Nephron progenitor cell (in vitro differentiated cells): ENCODE measurements around the gene CRKL.
A peak's percentile ranks its signal among the peaks of the same experiment; 100 is the strongest.

Experiments
- DNase-seq: peaks from one replicate; pipeline ENCODE4 v3.0.0; 2021
- H3K27ac Mint-ChIP-seq: 2 replicates; pipeline ENCODE4 v1.8.0; 2021; ENCODE audit warnings: mild to moderate bottlenecking, moderate library complexity, mixed read lengths
- H3K27me3 Mint-ChIP-seq: 2 replicates; pipeline ENCODE4 v1.8.0; 2021; ENCODE audit warnings: mild to moderate bottlenecking, low read depth, mixed read lengths; ENCODE audit not compliant: poor library complexity
- H3K36me3 Mint-ChIP-seq: 2 replicates; pipeline ENCODE4 v1.8.0; 2021; ENCODE audit warnings: low read depth, mixed read lengths
- H3K4me1 Mint-ChIP-seq: 2 replicates; pipeline ENCODE4 v1.8.0; 2021; ENCODE audit warnings: mixed read lengths
- H3K4me3 Mint-ChIP-seq: 2 replicates; pipeline ENCODE4 v1.8.0; 2021; ENCODE audit warnings: mild to moderate bottlenecking, moderate library complexity, mixed read lengths
- H3K9me3 Mint-ChIP-seq: 2 replicates; pipeline ENCODE4 v1.8.0; 2021; ENCODE audit warnings: mild to moderate bottlenecking, moderate library complexity, mixed read lengths
- CTCF ChIP-seq: fragments of 200-600 bp; sonication (generic); IDR thresholded peaks from 2 replicates; pipeline ENCODE4 v1.5.0; 2021; ENCODE audit warnings: antibody characterized with exemption

The CRKL gene

GRCh38 chr22:20885017-20885556, 32.1 kb upstream of the CRKL start:
- H3K9me3 Mint-ChIP-seq = no peaks in the 10 kb centered on the region
- TF ChIP-seq CTCF = no peak
- H3K4me1 Mint-ChIP-seq = peaks cover 16% of the 10 kb centered on the region
- no peak for DNase-seq
- H3K27me3 Mint-ChIP-seq = peaks cover 3% of the 10 kb centered on the region
- H3K27ac Mint-ChIP-seq = peak overlapping the region; percentile 64
- H3K36me3 Mint-ChIP-seq = peaks cover 44% of the 10 kb centered on the region
- H3K4me3 Mint-ChIP-seq = no peak overlapping the region

GRCh38 chr22:20885557-20886323, 31.5 kb upstream of the CRKL start:
- DNase-seq = peak; percentile 83
- peaks cover 5% of the 10 kb centered on the region for H3K27me3 Mint-ChIP-seq
- H3K27ac Mint-ChIP-seq = peak overlapping the region; percentile 64
- H3K36me3 Mint-ChIP-seq = peaks cover 41% of the 10 kb centered on the region
- TF ChIP-seq CTCF = peak; percentile 87
- peaks cover 16% of the 10 kb centered on the region for H3K4me1 Mint-ChIP-seq
- H3K4me3 Mint-ChIP-seq = no peak overlapping the region
- no peaks in the 10 kb centered on the region for H3K9me3 Mint-ChIP-seq

GRCh38 chr22:20887375-20887774, 29.8 kb upstream of the CRKL start:
- H3K36me3 Mint-ChIP-seq = peaks cover 38% of the 10 kb centered on the region
- DNase-seq = no peak
- no peak overlapping the region for H3K4me3 Mint-ChIP-seq
- peaks cover 16% of the 10 kb centered on the region for H3K4me1 Mint-ChIP-seq
- H3K27ac Mint-ChIP-seq = peak overlapping the region; percentile 20
- TF ChIP-seq CTCF = no peak
- no peaks in the 10 kb centered on the region for H3K9me3 Mint-ChIP-seq
- H3K27me3 Mint-ChIP-seq = peaks cover 6% of the 10 kb centered on the region

GRCh38 chr22:20889025-20889704, 28.0 kb upstream of the CRKL start:
- TF ChIP-seq CTCF = no peak
- Mint-ChIP-seq H3K36me3 (peaks cover 29% of the 10 kb centered on the region), H3K27ac (no peak overlapping the region), H3K4me3 (no peak overlapping the region), H3K4me1 (peaks cover 16% of the 10 kb centered on the region), H3K27me3 (peaks cover 14% of the 10 kb centered on the region), H3K9me3 (no peaks in the 10 kb centered on the region)
- no peak for DNase-seq

- no peak for DNase-seq
- Mint-ChIP-seq H3K27ac (no peak overlapping the region), H3K4me1 (peaks cover 9% of the 10 kb centered on the region)
Measured at GRCh38 chr22:20889904-20890540, 27.2 kb upstream of the CRKL start.

More at GRCh38 chr22:20889904-20890540, 27.2 kb upstream of the CRKL start:
- Mint-ChIP-seq H3K36me3 (peaks cover 24% of the 10 kb centered on the region), H3K27me3 (peaks cover 14% of the 10 kb centered on the region), H3K4me3 (no peak overlapping the region), H3K9me3 (no peaks in the 10 kb centered on the region)
- no peak for TF ChIP-seq CTCF
